RPMI7951 (cell line): ENCODE measurements around the gene CDH13. TPM values are rescaled to one million over a fixed set of nuclear protein-coding genes. Genes with fewer than 3 reads are reported as not detected.

ENCODE experiments used
- DNase-seq: peaks from one replicate; pipeline ENCODE4 v3.0.0-alpha.2; 2012; ENCODE audit warnings: low read depth
- total RNA-seq: library from RNA; depleted of rRNA; stranded (reverse); fragments of >200 nt; shearing (Covaris generic); gene quantifications from 2 replicates; pipeline ENCODE4 v1.2.3, GENCODE V29; 2014

Gene CDH13
- total RNA-seq, 1 experiment from 2014 or later: 65.6 TPM

- DNase-seq: no peak
These were observed 157.3 kb downstream of the CDH13 start for GRCh38 chr16:82783933-82784572.

- no peak for DNase-seq
These were observed 157.8 kb downstream of the CDH13 start for GRCh38 chr16:82784573-82784968.

- DNase-seq: no peak
These were observed 161.5 kb downstream of the CDH13 start for GRCh38 chr16:82788225-82788624.

- DNase-seq: no peak
These were observed 162.2 kb downstream of the CDH13 start for GRCh38 chr16:82788919-82789318.

- no peak for DNase-seq
These were observed 165.9 kb downstream of the CDH13 start for GRCh38 chr16:82792693-82793092.

- DNase-seq: no peak
These were observed 166.9 kb downstream of the CDH13 start for GRCh38 chr16:82793528-82794245.

- no peak for DNase-seq
These were observed 169.3 kb downstream of the CDH13 start for GRCh38 chr16:82796047-82796446.

- peak; percentile 79 for DNase-seq
These were observed 174.6 kb downstream of the CDH13 start for GRCh38 chr16:82801361-82801760.

- no peak for DNase-seq
These were observed 179.1 kb downstream of the CDH13 start for GRCh38 chr16:82805866-82806265.

GRCh38 chr16:82807311-82807710, 180.5 kb downstream of the CDH13 start:
- DNase-seq: peak; percentile 13

- no peak for DNase-seq
These were observed 181.3 kb downstream of the CDH13 start for GRCh38 chr16:82808036-82808435.

- no peak for DNase-seq
These were observed 183.3 kb downstream of the CDH13 start for GRCh38 chr16:82810077-82810476.

GRCh38 chr16:82814059-82814458, 187.3 kb downstream of the CDH13 start:
- no peak for DNase-seq

- no peak for DNase-seq
These were observed 192.5 kb downstream of the CDH13 start for GRCh38 chr16:82819286-82819685.

GRCh38 chr16:82820855-82821254, 194.1 kb downstream of the CDH13 start:
- no peak for DNase-seq

GRCh38 chr16:82824408-82824807, 197.6 kb downstream of the CDH13 start:
- peak; percentile 51 for DNase-seq

- no peak for DNase-seq
These were observed 202.5 kb downstream of the CDH13 start for GRCh38 chr16:82829301-82829700.

- no peak for DNase-seq
These were observed 204.2 kb downstream of the CDH13 start for GRCh38 chr16:82830944-82831343.

GRCh38 chr16:82832821-82833220, 206.1 kb downstream of the CDH13 start:
- DNase-seq: peak; percentile 78

GRCh38 chr16:82833378-82833993, 206.7 kb downstream of the CDH13 start:
- DNase-seq: no peak

GRCh38 chr16:82834151-82834815, 207.5 kb downstream of the CDH13 start:
- DNase-seq: peak; percentile 20

GRCh38 chr16:82835487-82836155, 208.9 kb downstream of the CDH13 start:
- peak; percentile 85 for DNase-seq
